Left kidney (tissue), 2 donors: Measurements from ENCODE around the gene TMEM81. TPM values are rescaled to one million over a fixed set of nuclear protein-coding genes. Genes with fewer than 3 reads are reported as not detected.
A peak's percentile ranks its signal among the peaks of the same experiment; 100 is the strongest.

ENCODE experiments used
- DNase-seq: peaks from one replicate; pipeline ENCODE4 v3.0.0-alpha.2; 2013
- polyA plus RNA-seq: library from polyadenylated mRNA; unstranded; fragments of 120-200 nt; gene quantifications from one replicate; pipeline ENCODE4 v1.2.1, GENCODE V29; 2013; ENCODE audit not compliant: insufficient read length

The TMEM81 gene
- polyA plus RNA-seq, 1 donor: 5.1 TPM

GRCh38 chr1:205077158-205077933, 6.9 kb downstream of the TMEM81 start:
- no peak for DNase-seq

GRCh38 chr1:205076245-205076761, 8.0 kb downstream of the TMEM81 start:
- DNase-seq: no peak

GRCh38 chr1:205075642-205076155, 8.6 kb downstream of the TMEM81 start:
- DNase-seq: no peak

DNA sequence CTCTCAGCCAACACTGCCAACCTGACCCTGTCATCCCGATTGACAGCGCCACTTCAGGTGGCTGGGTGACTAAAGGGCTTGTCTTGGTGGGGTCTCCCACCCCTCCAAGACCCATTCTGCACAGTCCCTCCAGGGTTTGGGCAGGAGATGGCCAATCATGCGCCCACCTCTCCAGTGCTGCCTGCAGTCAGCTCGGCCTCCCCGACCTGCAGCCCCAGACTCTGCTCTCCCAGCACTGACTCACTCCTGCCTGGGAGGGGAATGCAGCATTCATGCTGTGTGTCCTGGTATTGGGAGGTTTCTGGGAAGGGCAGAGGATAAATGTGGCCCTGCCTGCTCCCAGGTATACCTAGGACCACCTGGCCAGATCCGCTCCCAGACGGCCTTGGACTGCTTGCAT, 9.7 kb downstream of the TMEM81 start:
- no peak for DNase-seq

DNA sequence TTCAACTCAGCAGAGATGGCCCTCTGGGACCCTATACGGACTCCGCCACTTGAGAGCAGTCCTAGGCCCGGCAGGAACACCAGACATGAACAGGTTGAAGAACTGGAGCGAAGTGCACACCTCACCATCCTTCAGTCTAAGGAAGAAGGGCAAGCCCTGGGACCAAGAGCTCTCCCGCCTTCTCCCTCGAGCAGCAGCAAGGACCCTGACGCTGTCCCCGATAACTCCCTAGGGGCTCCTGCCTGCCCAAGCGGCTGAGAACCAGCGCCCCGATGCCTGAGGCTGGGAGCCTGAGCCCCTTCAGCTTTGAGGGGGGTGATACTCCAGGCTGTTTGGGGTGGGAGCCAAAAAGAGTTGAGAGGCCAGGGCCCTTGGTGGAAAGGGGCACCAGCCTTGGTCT, 10.2 kb downstream of the TMEM81 start:
- DNase-seq: no peak

GRCh38 chr1:205073511-205073910, 10.7 kb downstream of the TMEM81 start:
- no peak for DNase-seq

DNA sequence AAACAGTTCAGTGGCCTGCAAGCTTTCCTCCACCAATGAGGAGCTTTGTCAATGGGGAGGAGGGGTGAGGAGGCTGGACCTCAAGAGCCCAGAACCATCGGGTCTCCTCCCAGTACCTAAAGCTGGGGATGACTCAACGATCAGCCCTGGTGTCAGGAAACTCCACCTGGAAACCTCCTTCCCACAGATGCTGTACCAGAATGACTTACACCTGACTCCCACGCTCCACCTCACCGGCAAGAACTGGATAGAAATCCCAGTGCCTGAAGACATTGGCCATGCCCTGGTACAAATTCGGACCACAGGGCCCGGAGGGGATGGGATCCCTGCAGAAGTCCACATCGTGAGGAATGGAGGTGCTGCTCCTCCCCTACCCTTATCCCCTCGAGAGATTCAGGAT, 11.4 kb downstream of the TMEM81 start:
- no peak for DNase-seq

DNA sequence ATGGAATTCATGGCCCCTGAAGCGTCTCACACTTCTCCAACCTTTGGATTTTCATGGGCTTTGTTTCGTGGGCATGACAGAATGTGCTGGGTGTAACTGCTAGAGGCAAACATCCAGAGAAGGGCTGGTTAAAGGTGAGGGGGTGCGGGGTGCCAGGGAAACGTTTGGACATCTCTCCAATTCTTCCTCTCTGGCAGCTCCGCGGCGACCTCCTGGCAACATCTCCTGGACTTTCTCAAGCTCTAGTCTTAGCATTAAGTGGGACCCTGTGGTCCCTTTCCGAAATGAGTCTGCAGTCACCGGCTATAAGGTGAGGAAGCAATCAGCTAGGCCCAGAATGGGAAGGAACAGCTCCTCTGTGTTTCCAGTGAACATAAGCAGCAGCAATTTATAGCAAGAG, 12.0 kb downstream of the TMEM81 start:
- no peak for DNase-seq

- DNase-seq: no peak
Observed at GRCh38 chr1:205071801-205072200, 12.5 kb downstream of the TMEM81 start.

DNA sequence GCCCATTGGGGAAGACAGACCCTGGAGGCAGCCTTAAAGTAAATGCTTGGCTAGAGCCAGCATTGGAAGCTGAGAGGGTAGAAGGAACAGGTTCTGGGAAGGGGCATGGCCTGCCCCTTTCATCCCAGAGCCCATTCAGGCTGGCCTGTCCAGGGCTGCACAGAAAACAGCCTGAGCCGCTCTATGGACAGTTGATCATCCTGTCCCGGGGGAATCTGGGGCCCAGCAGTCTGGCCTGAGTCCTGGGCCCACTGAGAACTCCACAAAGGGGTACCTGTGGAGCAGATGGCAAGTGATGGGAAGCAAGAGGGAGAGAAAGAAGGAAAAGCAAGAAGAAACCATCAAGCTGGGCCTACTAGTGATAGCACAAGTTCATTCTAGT, 13.2 kb downstream of the TMEM81 start:
- DNase-seq: no peak

GRCh38 chr1:205069371-205070125, 14.7 kb downstream of the TMEM81 start:
- no peak for DNase-seq

DNA sequence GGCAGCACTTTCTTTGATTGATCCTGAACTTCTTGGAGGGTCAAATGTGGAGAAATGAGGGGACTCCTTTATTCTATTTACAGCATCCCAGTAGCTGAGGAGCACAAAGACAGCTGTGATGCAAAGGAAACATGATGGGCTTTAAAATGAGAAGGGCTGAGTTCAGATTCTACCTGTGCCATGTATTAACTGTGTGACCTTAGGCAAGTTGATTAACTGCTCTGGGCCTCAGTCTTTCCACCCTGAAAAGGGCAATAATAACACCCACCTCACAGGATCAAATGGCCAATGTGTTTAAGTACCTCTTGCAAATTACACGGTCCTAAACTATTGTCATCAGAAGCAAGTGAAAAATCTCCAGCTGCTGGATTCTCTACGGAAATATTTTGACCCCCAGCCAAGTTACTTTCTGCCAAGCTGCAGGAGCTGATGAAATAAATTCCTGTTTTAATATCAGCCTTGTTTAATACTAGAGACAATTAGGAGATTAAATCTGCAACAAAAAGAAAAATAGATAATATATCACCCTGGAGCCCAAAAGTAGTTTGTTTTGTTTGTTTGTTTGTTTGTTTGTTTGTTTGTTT, 15.7 kb downstream of the TMEM81 start:
- no peak for DNase-seq

- no peak for DNase-seq
Observed at GRCh38 chr1:205068001-205068400, 16.3 kb downstream of the TMEM81 start.

GRCh38 chr1:205067031-205067430, 17.2 kb downstream of the TMEM81 start:
- DNase-seq: no peak

GRCh38 chr1:205066141-205066818, 18.0 kb downstream of the TMEM81 start:
- DNase-seq: no peak

GRCh38 chr1:205065666-205066065, 18.6 kb downstream of the TMEM81 start:
- no peak for DNase-seq

DNA sequence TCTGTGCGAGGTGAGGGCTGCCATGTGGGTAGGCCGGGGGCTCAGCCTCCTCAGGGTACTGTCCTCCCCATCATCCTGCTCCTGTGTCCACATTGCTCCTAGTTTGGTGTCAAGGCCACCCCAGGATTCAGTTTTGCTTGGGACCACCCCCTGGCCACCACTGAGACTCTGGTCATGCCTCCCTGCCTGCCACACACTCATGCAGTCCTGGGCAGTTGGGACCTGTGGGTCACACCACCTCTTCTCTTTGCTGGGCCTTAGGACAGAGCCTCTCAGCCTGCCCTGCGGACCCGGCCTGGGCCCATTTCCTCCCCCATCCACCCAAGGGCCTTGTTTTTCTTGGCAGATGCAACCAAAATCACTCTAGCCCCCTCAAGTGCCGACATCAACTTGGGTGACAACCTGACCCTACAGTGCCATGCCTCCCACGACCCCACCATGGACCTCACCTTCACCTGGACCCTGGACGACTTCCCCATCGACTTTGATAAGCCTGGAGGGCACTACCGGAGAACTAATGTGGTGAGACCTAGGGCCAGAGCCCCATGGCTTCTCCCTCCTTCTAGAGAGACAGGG, 19.4 kb downstream of the TMEM81 start:
- no peak for DNase-seq

DNA sequence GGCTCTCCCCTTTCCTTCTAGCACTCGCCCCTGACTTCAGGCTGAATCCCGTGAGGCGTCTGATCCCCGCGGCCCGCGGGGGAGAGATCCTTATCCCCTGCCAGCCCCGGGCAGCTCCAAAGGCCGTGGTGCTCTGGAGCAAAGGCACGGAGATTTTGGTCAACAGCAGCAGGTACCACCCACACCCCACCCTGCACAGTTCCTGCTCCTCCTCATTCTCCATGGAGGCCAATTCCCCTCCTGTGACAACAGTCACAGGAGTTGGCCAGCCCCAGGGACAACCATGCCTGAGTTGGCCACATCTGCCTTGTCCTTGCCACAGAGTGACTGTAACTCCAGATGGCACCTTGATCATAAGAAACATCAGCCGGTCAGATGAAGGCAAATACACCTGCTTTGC, 20.0 kb downstream of the TMEM81 start:
- DNase-seq: no peak

DNA sequence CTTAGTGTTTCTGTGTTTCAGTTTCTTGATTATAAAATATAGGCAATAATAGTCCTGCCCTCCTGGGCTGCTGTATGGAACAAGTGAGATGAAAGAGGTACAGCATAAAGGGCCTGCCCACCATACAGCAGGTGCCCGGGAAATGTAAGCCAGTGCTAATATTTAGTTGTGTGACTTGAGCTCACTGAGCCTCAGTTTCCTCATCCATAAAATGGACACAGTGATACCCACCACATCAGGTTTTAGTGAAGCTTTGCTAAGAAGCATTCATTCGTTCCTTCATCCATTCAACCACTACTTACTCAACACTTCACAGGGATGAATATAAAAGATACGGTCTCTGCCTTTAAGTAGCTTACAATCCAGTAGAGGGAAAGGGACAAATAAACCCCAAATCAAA, 21.4 kb downstream of the TMEM81 start:
- DNase-seq: no peak

DNA sequence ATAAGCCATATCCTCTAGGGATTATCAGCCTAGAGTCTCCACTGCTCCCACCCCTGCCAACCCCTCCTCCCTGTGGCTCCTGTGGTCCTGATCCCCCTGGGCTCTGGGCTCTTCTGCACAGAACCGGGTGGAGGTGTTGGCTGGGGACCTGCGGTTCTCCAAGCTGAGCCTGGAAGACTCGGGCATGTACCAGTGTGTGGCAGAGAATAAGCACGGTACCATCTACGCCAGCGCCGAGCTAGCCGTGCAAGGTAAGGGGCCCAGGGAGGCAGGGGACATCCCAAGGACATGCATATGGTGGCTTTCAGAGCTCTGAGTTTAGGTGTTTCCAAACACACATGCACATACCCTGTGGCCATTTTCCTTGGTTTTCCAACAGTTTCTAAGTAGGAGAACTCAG, 21.9 kb downstream of the TMEM81 start:
- no peak for DNase-seq

DNA sequence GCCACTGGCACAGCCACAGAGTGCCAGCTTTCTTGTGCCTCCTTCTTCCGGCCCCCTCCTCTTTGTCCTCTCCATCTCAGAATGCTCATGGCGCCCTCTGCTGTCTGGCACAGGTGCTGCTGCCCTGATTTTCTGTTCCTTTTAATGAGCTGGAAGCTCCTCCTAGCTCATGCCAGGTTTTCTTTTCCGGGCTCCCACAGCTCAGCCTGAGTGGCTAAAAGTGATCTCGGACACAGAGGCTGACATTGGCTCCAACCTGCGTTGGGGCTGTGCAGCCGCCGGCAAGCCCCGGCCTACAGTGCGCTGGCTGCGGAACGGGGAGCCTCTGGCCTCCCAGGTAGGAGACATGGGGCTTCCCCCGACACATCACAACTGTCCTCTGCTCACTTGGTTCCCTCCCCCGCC, 22.6 kb downstream of the TMEM81 start:
- peak; percentile 86 for DNase-seq

DNA sequence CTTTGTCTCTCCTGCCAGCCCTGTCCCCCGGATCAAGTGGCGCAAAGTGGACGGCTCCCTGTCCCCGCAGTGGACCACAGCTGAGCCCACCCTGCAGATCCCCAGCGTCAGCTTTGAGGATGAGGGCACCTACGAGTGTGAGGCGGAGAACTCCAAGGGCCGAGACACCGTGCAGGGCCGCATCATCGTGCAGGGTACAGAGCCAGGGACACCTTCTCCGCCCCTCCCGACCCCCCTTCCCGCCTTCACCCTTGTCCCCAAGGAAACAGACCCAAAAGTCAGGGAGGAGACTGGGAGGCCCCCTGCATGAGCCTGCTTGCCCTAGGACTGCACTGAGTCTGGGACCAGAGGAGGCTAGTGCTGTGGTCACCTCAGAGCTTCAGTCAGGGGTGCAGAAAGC, 23.0 kb downstream of the TMEM81 start:
- DNase-seq: no peak
